ENCODE data around the gene NMNAT2. TPM values are rescaled to one million over a fixed set of nuclear protein-coding genes. Genes with fewer than 3 reads are reported as not detected.

Gene NMNAT2
- total RNA-seq, 6 experiments from 2014 or later = 20.2 to 31.4 (median 23.8) TPM

GRCh38 chr1:183290628-183291027 is 127.6 kb downstream of the NMNAT2 start:
- no peak for TF ChIP-seq CTCF (IDR thresholded peaks at IDR 0.05)
- Mint-ChIP-seq H3K4me1 (ENCODE audit: low read depth) (peaks cover 38% of the 10 kb centered on the region), H3K4me3 (no peak overlapping the region), H3K36me3 (ENCODE audit: low read depth) (no peaks in the 10 kb centered on the region; the same call in 1 of the 2 replicates), H3K9me3 (no peaks in the 10 kb centered on the region), H3K27me3 (ENCODE audit: insufficient read depth) (0 out of 2 replicates have a peak, but pooled peaks cover 1% of the 10 kb centered on the region), H3K27ac (no peak overlapping the region)
- DNase-seq = no peak

GRCh38 chr1:183289051-183289496 is 129.1 kb downstream of the NMNAT2 start:
- no peak overlapping the region for H3K27ac Mint-ChIP-seq
- no peak overlapping the region for H3K4me3 Mint-ChIP-seq
- DNase-seq = no peak
- H3K4me1 Mint-ChIP-seq (ENCODE audit: low read depth) = peaks cover 46% of the 10 kb centered on the region
- no peaks in the 10 kb centered on the region; the same call in 1 of the 2 replicates for H3K36me3 Mint-ChIP-seq (ENCODE audit: low read depth)
- no peaks in the 10 kb centered on the region for H3K9me3 Mint-ChIP-seq
- no peak for TF ChIP-seq CTCF (IDR thresholded peaks at IDR 0.05)
- 0 out of 2 replicates have a peak, but pooled peaks cover 1% of the 10 kb centered on the region for H3K27me3 Mint-ChIP-seq (ENCODE audit: insufficient read depth)

GRCh38 chr1:183288583-183288982 is 129.6 kb downstream of the NMNAT2 start:
- Mint-ChIP-seq H3K27me3 (ENCODE audit: insufficient read depth) (0 out of 2 replicates have a peak, but pooled peaks cover 1% of the 10 kb centered on the region), H3K27ac (no peak overlapping the region), H3K4me3 (no peak overlapping the region), H3K4me1 (ENCODE audit: low read depth) (peaks cover 46% of the 10 kb centered on the region), H3K36me3 (ENCODE audit: low read depth) (no peaks in the 10 kb centered on the region; the same call in 1 of the 2 replicates), H3K9me3 (no peaks in the 10 kb centered on the region)
- DNase-seq = no peak
- no peak for TF ChIP-seq CTCF (IDR thresholded peaks at IDR 0.05)

- 0 out of 2 replicates have a peak, but pooled peaks cover 1% of the 10 kb centered on the region for H3K27me3 Mint-ChIP-seq (ENCODE audit: insufficient read depth)
- no peak overlapping the region for H3K27ac Mint-ChIP-seq
- no peak overlapping the region for H3K4me3 Mint-ChIP-seq
- H3K36me3 Mint-ChIP-seq (ENCODE audit: low read depth) = no peaks in the 10 kb centered on the region; the same call in 1 of the 2 replicates
- no peaks in the 10 kb centered on the region for H3K9me3 Mint-ChIP-seq
- no peak for TF ChIP-seq CTCF (IDR thresholded peaks at IDR 0.05)
- DNase-seq = no peak
- peaks cover 51% of the 10 kb centered on the region for H3K4me1 Mint-ChIP-seq (ENCODE audit: low read depth)
These were observed 130.9 kb downstream of the NMNAT2 start for GRCh38 chr1:183287191-183287675.

GRCh38 chr1:183285746-183286145 is 132.4 kb downstream of the NMNAT2 start:
- Mint-ChIP-seq H3K9me3 (no peaks in the 10 kb centered on the region), H3K36me3 (ENCODE audit: low read depth) (no peaks in the 10 kb centered on the region; the same call in 1 of the 2 replicates), H3K27me3 (ENCODE audit: insufficient read depth) (peaks cover 4% of the 10 kb centered on the region; the same call in 1 of the 2 replicates), H3K4me3 (no peak overlapping the region), H3K27ac (no peak overlapping the region), H3K4me1 (ENCODE audit: low read depth) (peaks cover 51% of the 10 kb centered on the region)
- DNase-seq = no peak
- no peak for TF ChIP-seq CTCF (IDR thresholded peaks at IDR 0.05)
